GM21526 (cell line): Measurements from ENCODE around the gene GRAMD1B.
A peak's percentile ranks its signal among the peaks of the same experiment; 100 is the strongest.
"Not testable (repeated sequence)": the region's sequence is repeated elsewhere in the genome, so short reads cannot be mapped to it uniquely, and the experiment has no call there.

Experiments
- ATAC-seq: cut with Tn5 transposase; IDR thresholded peaks from one replicate; pipeline ENCODE4 v1.9.1; 2021; ENCODE audit warnings: moderate library complexity; ENCODE audit not compliant: unreplicated experiment, low FRiP score

Gene GRAMD1B

DNA sequence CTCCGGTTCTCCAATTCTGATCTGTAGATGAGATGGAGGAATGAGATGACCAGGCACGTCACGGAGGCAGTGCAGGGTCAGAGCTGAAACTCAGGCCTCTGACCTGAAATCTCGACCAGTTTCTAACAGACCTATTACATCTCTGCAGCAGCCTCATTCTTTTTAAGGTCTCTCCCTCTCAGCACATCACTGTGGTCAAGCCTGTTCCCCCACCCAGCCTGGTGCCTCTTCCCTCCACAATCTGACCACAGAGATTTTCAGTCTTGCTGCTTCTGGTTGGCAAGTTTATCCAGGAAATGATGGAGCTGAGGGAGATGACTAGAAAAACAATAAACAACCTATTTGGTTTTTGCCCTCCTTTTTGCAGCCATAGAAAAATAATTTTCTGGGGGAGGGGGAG lies 9.5 kb downstream of the GRAMD1B start:
- ATAC-seq = no peak

GRCh38 chr11:123441161-123441560 lies 11.1 kb downstream of the GRAMD1B start:
- ATAC-seq = no peak

- ATAC-seq = no peak
These were observed 14.0 kb downstream of the GRAMD1B start for GRCh38 chr11:123443851-123444623.

DNA sequence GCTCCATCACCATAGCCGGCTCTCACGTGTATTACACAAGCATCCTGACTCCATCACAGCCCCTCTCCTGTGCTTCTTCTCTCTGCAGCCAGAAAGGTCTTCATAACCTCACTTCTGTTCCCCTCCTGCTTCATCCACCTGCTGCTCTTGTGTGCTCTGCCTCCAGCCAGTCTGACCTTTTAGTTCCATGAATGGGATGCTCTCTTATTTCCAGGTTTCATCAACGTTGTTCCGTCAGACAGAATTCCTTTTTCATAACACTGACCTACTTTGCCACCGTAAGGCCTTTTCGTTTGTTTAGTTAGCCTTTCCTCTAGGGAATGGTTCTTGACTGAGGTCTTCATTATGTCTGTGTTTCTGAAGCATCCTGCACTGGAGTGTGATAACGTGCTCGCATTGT lies 18.8 kb downstream of the GRAMD1B start:
- ATAC-seq = no peak

DNA sequence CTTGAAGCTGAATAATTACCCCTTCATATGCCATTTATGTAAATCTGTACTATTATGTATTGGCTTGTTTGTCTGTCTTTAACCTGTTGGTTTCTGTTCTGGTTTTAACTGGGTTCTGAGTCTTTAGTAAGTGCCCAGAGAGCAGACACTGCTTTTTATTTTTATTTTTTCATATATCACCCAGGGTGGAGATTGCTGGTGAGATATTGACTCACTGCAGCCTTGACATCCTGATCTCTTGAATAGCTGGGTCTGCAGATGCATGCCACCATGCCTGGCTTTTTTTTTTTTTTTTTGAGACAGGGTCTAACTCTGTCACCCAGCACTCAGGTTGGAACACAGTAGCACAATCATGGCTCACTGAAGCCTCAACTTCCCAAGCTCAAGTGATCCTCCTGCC lies 19.4 kb downstream of the GRAMD1B start:
- no peak for ATAC-seq

- no peak for ATAC-seq
These were observed 20.6 kb downstream of the GRAMD1B start for GRCh38 chr11:123450623-123451022.

GRCh38 chr11:123451183-123451781 lies 21.2 kb downstream of the GRAMD1B start:
- peak; percentile 49 for ATAC-seq

DNA sequence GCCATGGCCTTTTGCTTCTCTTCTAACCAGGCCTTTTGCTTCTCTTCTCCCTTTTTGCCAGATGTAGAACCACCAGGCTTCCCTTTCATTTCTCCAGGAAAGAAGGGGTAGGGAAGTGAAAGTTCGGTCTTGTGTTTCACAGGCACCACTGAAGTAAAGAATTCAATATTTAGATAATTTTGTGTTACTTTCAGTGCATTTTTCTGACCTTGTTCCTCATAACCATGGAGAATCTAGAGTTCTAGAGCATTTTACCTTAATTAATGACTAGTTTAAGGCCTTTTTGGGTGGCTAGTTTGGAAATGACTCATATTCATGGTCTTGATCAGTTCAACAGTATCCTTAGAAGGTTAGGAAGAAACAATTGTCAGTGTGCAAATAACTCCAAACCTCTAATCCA lies 22.7 kb downstream of the GRAMD1B start:
- no peak for ATAC-seq

DNA sequence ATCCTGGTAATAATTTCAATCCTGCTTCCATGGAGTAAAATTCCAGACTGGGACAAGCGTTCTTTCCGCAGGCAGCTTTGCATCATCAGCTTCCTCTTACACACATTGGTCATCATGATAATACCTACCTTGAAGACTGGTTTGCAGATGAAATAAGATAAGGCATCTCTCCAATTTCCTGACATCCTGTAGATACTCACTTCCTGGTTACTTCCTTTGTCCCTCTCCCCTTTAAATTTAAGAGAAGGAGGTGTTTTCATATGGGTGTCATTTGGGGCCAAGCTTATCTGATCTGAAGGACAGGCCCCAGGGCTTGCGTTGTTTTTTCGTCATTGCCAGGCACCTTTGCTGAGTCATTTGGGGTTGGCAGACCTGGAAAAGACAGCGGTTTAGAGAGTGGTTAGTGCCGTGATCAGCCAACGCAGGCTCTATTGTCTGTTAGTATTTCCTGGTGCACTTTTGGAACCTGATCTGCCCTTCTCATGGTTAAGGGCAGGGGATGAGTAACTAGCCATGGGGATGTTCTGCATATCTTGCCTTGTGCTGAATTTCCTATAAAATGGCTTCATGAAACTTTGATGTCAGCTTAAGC lies 24.1 kb downstream of the GRAMD1B start:
- no peak for ATAC-seq

DNA sequence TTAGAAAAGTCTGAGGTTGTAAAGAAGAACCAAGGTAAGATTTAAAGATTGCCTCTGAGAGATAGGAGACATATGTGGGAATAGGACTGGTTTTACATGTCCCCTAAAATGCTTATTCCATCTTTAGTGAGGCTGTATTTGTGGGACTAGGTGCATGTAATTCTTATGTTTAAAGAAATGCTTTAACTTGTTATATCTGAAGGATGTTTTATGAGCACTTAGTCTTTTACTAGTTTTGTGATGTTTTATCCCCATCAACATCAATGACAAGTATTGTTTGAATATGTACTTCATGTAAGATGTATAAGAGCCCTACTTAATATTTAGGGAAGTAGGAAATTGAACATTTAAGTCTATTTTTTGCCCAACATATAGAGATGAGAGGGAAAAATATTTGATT lies 24.7 kb downstream of the GRAMD1B start:
- no peak for ATAC-seq

- not testable (repeated sequence) for ATAC-seq
These were observed 26.4 kb downstream of the GRAMD1B start for GRCh38 chr11:123456448-123456847.

GRCh38 chr11:123457187-123457770 lies 27.2 kb downstream of the GRAMD1B start:
- no peak for ATAC-seq

- ATAC-seq = no peak
These were observed 28.4 kb downstream of the GRAMD1B start for GRCh38 chr11:123458501-123458900.

GRCh38 chr11:123460012-123460700 lies 30.1 kb downstream of the GRAMD1B start:
- no peak for ATAC-seq

GRCh38 chr11:123461164-123461563 lies 31.1 kb downstream of the GRAMD1B start:
- ATAC-seq = no peak

DNA sequence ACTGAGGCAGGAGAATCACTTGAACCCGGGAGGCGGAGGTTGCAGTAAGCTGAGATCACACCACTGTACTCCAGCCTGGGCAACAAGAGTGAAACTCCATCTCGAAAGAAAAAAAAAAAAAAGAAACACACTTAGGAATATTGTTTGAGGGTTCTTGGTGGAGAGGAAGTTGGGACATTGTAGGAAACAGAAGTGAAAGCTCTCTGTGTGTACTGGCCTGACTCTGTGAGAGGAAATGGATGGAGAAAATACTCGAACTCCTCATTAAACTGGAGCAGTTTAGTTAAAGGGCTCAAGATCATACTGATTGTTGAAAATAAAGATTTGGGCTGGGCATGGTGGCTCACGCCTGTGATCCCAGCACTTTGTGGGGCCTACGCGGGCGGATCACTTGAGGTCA lies 35.6 kb downstream of the GRAMD1B start:
- not testable (repeated sequence) for ATAC-seq

DNA sequence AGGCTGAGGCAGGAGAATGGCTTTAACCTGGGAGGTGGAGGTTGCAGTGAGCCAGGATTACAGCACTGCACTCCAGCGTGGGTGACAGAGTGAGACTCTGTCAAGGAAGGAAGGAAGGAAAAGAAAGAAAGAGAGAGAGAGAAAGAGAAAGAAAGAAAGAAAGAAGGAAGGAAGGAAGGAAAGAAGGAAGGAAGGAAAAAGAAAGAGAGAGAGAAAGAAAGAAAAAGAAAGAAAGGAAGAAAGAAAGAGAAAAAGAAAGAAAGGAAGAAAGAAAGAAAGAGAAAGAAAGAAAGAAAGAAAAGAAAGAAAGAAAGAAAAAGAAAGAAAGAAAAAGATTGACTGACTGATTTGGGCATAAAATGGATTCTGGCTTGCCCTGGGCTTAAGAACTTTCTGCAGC lies 36.1 kb downstream of the GRAMD1B start:
- not testable (repeated sequence) for ATAC-seq

GRCh38 chr11:123469089-123469488 lies 39.0 kb downstream of the GRAMD1B start:
- no peak for ATAC-seq

GRCh38 chr11:123469586-123469985 lies 39.5 kb downstream of the GRAMD1B start:
- no peak for ATAC-seq

DNA sequence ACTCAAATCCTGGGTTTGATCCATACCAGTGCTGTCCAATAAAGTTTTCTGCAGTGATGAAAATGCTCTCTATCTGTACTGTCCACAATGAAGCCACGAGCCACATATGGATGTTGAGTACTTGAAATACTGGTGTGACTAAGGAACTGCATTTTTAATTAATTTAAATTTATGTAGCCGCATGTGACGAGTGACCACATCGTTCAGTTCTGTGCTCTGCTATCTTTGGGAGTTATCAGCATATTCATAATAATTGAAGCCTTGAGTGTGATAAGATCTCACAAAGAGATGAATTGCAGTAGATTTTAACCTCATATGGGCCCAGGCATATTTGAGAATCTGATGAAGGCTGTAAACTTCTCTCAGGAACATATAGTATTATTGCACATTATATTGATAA lies 40.8 kb downstream of the GRAMD1B start:
- no peak for ATAC-seq
